T-helper 9 cell (primary cell): ENCODE data around the gene SEPHS2.
A peak's percentile ranks its signal among the peaks of the same experiment; 100 is the strongest.
"Not testable (repeated sequence)": the region's sequence is repeated elsewhere in the genome, so short reads cannot be mapped to it uniquely, and the experiment has no call there.

Experiments used
- DNase-seq: peaks from one replicate; pipeline ENCODE4 v3.0.0-alpha.2; 2020
- total RNA-seq, 2 donors: gene quantifications; one replicate each; lab custom pipeline; 2026; lab: John Stamatoyannopoulos, UW

Gene SEPHS2, protein sequence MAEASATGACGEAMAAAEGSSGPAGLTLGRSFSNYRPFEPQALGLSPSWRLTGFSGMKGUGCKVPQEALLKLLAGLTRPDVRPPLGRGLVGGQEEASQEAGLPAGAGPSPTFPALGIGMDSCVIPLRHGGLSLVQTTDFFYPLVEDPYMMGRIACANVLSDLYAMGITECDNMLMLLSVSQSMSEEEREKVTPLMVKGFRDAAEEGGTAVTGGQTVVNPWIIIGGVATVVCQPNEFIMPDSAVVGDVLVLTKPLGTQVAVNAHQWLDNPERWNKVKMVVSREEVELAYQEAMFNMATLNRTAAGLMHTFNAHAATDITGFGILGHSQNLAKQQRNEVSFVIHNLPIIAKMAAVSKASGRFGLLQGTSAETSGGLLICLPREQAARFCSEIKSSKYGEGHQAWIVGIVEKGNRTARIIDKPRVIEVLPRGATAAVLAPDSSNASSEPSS
- total RNA-seq = 20.0 to 38.3 reads per million in 2 donors

DNA sequence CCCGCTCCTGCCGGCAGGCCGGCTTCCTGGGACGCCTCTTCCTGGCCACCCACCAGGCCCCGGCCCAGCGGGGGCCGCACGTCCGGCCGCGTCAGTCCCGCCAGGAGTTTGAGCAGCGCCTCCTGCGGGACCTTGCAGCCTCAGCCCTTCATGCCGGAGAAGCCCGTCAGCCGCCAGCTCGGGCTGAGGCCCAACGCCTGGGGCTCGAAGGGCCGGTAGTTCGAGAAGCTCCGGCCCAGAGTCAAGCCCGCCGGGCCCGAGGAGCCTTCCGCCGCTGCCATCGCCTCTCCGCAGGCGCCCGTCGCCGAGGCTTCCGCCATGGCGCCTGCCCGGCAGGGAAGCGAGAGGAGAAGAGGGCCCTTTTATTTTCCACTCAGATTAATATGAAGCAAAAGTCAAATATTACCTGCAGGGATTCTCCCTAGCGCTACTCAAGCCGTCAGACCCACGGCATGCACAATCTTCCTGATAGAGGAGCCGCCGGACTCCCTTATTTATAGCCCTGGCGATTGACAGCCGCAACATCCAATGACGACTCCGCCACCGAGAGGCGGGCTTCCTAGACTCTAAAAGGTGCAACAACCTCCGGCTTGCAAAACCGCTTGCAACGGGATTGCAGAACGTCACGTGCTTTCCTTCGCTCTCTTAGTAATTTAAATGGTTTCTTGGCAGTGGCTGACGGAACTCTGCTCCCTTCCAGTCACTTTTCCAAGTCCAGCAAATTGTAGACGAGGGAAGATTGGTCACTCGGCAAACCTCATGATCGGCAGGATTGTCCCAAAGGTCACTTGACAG, at the start of gene SEPHS2:
Gene SEPHS2 (minus strand): TSS at position 467 of the 795 bp plus-strand sequence. CDS start 147 bp downstream, at position 320.
- DNase-seq = peak; percentile 94

DNA sequence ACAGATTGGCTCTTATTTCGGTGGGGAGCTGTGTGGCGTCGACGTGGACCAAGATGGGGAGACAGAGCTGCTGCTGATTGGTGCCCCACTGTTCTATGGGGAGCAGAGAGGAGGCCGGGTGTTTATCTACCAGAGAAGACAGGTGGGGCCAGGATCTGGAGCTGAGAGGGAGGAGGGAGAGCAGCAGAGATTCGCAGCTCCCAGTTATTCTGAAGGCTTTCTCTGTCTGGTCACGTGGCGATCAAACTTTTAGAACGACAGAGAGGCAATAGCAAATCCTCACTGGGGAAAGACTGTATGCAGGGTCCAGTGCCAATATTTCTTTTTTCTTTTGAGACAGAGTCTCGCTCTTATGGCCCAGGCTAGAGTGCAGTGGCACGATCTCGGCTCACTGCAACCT, 49.0 kb upstream of the SEPHS2 start:
- DNase-seq = no peak

DNA sequence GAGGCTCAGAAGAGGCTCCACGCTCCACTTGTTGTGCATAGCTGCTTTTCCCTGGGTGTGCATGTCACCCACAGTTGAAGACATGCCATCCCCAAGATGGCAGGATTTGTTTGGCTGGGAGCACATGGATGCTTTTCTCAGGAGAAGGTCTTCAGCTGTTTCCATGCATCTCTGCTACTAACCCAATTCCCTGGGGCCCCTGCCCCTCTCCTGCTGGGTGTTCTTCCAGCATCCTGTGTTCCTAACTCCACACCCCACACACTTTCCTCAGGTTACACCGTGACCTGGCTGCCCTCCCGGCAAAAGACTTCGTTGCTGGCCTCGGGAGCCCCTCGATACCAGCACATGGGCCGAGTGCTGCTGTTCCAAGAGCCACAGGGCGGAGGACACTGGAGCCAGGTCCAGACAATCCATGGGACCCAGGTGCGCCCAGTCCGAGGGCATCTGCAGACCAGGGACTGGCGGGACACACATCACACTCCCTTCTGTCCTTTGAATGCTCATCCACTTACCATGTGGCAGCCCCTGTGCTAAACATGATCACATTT, 48.3 kb upstream of the SEPHS2 start:
- no peak for DNase-seq

DNA sequence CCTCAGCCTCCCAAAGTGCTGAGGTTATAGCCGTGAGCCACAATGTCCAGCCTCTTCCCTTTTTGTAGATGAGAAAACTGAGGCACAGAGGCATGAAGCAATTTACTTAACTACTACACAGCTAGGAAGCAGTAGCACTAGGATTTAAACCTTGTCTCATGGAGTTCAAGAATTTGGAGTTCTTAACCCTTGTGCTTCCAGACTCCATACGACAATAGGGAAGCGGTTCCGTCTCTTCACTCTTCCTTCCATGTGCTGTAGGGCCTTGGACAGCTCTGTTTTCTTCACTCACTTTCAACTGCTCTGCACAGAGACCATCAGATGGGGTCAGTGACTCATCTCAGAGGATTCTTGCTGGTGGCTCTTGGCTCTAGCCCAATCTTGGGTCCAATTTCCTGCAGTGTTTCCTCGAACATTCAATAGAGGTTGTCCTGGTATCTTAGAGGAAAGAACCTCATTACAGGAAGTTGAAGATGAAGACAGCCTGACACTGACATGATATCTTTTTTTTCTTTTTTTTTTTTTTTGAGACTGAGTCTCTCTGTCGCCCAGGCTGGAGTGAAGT, 46.2 kb upstream of the SEPHS2 start:
- no peak for DNase-seq

DNA sequence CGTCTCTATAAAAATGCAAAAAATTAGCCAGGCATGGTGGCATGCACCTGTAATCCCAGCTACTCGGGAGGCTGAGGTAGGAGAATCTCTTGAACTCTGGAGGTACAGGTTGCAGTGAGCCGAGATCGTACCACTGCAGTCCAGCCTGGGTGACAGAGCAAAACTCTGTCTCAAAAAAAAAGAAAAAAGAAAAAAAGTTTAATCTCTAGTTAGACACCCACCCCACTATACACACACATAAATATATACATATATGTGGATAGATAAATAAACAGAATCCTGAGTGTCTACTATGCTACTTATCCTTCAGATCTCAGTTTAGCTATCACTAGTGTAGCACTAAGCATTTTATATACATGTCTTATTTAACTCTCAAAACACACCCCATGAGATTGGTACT, 45.6 kb upstream of the SEPHS2 start:
- DNase-seq = no peak

DNA sequence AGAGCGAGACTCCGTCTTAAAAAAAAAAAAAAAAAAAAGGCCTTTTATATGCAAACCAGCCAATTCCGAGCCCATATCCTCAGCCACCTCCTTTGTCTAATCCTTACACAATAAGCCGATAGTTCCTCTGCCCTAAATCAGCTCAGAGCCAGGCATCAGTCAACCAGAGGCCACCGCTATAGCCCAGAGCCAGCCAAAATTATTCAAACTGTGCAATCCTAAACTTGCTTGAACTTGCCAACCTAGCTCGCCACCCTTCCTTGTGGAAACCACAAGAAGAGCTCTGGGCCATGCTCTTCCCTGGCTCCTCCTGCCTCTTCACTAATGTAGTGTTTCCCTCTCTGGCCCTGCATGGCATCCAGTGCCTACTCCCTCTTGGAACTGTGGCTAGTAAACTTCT, 44.5 kb upstream of the SEPHS2 start:
- no peak for DNase-seq

DNA sequence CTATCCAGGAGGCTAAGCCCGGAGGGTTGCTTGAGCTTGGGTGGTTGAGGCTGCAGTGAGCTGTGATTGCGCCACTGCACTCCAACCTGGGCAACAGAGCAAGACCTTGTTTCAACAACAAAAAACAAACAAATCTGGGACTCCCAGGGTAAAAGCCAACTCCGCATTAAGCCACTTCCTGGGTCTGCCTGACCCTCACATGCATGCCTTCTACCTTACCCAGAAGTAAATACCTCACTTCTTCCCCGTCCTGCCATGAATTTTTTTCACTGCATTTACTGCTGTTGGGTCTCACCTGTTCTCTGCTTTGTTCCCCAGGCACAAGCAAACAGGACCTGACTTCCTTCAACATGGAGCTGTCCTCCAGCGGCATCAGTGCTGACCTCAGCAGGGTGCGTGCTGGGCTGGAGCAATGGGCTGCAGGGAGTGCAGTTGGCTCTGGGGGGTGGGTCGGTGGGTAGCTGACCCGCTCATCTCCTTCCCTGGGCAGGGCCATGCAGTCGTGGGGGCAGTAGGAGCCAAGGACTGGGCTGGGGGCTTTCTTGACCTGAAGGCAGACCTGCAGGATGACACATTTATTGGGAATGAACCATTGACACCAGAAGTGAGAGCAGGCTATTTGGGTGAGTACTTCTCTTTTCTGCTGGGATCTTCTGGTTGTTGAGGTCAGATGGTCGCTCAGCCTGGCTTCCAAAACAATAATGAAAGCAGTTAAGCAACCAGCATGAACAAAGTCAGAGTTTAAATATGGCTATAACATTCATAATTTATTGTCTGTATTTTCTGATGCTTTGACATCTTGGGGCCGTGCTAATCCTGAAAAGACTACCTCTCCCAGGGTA, 43.3 kb upstream of the SEPHS2 start:
- DNase-seq = no peak

DNA sequence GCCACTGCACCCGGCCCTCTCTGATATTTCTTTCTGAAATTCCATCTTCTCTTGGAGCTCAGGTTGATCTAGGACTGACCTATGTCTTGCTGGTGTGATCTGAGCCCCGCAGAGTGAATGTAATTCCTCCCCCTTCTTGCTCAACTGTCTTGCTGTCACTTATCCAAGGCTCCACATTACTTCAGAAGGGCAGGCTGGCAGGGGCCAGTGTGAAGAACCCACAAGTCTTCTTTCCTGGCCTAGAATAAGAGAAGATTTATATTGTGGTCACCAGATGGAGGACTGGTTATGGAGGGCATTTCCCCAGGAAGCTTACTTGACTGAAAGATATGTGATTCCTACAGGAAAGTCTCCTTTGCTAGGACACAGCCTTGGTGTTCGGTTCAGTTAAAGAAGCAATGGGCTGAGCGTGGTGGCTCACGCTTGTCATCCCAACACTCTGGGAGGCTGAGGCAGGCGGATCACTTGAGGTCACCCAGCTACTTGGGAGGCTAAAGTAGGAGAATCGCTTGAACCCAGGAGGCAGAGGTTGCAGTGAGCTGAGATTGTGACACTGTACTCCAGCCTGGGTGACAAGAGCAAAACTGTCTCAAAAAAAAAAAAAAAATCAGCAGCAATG, 40.3 kb upstream of the SEPHS2 start:
- DNase-seq = no peak

DNA sequence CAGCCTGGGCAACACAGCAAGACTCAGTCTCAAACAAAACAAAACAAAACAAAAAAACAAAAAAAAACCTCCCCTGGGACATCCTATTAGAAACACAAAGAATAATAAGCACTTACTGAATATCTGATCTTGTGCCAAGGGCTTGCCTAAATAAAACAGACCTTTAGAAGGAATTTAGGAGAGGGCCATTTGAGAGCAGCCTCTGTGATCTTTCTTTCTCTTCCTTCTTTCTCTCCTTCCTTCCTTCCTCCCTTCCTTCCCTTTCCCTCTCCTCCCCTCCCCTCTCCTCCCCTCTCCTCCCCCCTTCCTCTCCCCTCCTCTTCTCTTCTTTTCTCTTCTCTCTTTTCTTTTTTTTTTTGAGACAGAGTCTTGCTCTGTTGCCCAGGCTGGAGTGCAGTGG, 39.2 kb upstream of the SEPHS2 start:
- DNase-seq = no peak

DNA sequence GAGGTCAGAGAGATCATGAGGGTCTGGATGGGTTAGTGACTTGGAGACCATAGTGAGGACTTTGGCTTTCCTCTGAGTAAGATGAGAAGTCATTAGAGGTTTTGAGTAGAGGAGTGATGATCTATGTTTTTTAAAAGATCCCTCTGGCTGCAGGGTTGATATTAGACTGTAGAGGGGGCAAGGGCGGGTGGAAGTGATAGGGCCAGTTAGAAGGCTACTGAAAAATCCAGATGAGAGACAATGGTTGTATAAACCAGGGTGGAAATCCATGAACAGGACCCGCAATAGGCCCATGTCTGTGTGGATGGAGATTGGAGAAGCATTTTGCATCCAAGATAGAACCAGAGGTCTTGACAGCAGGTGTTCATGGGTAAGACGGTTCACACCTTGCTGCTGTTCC, 36.7 kb upstream of the SEPHS2 start:
- no peak for DNase-seq

DNA sequence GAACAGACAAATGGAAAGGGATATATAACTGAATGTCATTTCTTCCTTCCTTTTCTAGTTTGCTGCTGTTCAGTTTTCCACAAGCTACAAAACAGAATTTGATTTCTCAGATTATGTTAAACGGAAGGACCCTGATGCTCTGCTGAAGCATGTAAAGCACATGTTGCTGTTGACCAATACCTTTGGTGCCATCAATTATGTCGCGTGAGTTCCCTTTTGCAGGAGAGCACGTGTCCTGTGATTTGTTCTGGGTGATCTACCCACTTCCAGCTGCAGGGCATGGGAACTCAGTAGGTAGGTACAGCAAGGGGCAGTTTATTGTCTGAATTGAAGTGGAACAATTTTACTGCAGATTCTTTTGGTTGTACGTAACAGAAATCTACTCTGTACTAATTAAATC, 35.7 kb upstream of the SEPHS2 start:
- DNase-seq = no peak

DNA sequence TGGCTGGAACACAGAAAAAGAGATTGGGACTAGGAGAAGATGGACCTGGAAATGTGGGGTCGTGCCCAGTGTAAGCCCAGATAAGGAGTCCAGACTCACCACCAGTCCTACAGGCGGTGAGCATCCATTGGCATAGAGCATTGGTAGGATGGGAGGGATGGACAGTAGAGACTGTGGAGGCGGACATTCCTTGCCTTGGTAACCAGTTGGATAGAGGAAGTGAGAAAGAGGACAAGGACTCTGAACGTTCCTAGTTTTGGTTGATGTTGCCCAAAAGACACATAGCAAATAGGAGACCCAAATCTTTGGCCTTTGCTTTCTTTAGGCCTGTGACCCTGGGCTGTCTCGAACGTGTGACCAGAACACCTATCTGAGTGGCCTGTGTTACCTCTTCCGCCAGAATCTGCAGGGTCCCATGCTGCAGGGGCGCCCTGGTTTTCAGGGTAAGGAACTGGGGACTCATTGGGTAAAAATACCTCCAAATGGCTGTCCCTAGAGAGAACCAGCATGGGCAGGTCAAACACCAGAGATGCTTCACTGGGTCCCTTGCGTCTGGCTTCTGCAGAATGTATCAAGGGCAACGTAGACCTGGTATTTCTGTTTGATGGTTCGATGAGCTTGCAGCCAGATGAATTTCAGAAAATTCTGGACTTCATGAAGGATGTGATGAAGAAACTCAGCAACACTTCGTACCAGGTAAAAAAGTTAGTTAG, 33.2 kb upstream of the SEPHS2 start:
- no peak for DNase-seq

DNA sequence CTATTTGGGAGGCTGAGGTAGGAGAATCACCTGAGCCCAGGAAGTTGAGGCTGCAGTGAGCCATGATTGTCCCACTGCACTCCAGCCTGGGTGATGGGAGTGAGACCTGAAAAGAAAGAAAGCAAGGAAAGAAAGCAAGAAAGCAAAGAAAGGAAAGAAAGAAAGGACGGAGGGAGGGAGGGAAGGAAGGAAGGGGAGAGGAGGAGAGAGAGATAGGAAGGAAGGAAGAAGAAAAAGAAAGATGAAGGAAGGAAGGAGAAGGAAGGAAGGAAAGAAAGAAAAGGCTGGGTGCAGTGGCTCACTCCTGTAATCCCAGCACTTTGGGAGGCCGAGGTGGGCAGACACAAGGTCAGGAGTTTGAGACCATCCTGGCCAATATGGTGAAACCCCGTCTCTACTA, 32.1 kb upstream of the SEPHS2 start:
- DNase-seq = not testable (repeated sequence)

DNA sequence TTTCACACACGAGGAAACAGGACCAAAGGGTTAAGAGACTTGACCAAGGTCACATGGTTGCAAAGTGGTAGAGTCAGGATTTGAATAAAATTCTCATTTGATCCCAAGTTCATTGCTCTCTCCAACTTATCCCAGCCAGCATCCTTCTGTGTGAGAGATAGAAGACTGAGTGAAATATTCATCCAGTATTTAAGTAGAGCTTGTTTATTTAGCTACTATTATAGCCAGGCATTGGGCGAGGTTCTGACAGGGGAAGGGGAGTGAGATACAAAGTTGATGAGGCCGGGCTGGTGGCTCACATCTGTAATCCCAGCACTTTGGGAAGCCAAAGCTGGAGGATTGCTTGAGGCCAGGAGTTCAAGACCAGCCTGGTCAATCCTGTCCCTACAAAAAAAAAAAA, 31.3 kb upstream of the SEPHS2 start:
- no peak for DNase-seq

DNA sequence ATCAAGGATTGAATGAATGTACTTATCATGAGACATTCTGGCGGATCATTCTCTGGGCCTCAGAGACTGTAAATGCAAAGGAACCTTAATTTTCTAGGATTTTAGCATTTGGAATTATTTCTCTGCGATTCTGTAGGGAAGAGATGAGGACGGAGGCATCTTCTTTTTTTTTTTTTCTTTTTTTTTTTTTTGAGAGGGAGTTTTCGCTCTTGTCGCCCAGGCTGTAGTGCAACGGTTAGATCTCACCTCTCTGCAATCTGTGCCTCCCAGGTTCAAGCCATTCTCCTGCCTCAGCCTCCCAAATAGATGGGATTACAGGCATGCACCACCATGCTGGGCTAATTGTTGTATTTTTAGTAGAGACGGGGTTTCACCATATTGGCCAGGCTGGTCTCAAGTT, 29.0 kb upstream of the SEPHS2 start:
- DNase-seq = no peak

DNA sequence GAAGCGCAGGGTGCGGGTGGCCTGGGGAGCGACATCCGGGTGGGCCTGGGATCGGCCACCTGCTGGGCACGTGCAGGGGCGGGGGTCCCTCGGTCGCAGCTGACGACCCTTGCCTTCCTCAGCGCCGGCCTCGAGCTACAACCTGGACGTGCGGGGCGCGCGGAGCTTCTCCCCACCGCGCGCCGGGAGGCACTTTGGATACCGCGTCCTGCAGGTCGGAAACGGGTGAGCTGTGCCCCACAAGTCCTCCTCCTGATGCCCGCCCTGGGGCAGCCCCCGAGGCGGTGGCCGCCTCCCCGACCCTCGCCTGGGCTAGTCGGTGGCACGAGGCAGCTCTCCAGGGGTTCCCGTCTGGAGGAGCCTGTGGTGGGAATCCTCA, 28.4 kb upstream of the SEPHS2 start:
- DNase-seq = no peak

DNA sequence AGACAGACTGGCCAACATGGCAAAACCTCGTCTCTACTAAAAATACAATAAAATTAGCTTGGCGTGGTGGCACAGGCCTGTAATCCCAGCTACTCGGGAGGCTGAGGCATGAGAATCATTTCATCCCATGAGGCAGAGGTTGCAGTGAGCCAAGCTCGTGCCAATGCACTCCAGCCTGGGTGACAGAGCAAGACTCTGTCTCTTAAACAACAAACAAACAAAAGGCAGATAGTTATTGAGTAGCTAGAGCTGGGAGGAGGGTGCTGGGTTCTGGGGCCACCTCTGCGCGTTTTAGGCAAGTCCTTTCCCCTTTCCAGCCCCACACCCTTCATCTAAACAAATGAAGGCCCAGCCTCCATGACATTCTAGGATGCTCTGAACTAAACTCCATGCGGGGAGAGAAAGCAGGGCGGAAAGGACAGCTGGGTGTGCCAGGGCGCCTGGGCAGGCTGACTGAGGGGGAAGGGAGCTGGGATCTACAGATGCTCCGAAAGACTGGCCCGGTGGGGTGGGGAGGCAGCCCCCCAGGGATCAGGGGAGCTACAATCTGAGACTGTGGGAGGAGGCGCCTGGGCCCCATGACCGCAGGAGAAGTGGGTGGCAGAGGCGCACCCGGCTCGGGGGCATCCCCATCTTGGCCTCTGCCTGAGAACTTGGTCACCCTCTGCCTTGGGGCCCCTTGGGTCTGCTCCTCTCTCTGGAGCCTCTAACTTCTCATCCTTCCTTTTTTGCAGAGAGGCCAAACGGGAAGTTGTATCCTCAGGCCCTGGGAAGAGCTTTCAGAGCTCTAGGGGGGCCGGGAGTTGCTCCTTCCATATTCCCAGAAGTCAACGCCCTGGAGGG, 27.8 kb upstream of the SEPHS2 start:
- DNase-seq = peak; percentile 36

DNA sequence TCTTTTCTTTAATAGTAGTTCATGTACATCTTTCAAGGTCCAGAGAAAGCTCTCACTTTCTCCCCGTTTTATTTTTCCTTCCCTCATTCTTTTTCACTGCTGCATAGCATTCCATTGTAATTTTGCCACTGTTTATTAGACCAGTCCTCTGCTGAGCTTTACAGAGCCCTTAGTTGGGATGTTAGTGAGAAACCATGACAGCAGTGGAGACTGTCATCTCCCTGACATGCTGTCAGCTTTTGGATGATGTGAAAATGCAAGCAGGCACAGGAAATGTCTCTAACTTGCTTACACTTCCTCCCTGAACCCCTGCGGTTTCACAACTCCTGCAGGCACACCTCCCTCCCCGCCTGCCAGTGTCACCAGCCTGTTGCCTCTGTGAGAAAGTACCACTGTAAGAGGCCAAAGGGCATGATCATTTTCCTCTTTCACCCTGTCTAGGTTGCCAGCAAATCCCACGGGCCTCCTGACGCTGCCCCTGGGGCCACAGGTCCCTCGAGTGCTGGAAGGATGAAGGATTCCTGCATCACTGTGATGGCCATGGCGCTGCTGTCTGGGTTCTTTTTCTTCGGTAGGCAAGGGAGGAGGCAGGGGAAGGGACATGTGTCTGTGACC, 26.8 kb upstream of the SEPHS2 start, which contains the start of gene ITGAL:
Gene ITGAL (plus strand): TSS at position 415 of the 615 bp plus-strand sequence. CDS start 96 bp downstream, at position 511.
- DNase-seq = peak; percentile 71

DNA sequence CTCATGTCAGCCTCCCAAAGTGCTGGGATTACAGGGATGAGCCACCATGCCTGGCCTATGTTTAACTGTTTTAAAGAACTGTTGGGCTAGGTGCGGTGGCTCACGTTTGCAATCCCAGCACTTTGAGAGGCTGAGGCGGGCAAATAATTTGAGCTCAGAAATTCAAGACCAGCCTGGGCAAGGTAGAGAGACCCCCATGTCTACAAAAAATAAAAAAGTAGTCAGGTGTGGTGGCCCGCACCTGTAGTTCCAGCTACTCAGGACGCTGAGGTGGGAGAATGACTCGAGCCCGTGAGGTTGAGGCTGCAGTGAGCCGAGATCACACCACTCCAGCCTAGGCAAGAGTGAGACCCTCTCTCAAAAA, 24.9 kb upstream of the SEPHS2 start:
- DNase-seq = no peak

DNA sequence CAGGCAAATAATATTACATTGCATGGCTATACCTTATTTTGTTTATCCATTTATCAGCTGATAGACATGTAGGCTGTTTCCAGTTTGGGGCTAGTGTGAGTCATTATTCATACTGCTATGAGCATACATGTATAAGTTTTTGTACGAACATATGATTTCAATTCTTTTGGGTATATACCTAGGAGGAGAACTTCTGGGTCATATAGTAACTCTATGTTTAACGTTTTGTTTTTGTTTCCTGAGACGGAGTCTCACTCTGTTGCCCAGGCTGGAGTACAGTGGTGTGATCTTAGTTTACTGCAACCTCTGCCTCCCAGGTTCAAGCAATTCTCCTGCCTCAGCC, 24.5 kb upstream of the SEPHS2 start:
- no peak for DNase-seq
